ENCODE data around the gene RRAS.

Gene RRAS

GRCh38 chr19:49685845-49686332 is 45.9 kb upstream of the RRAS start:
- TF ChIP-seq CTCF (IDR thresholded peaks at IDR 0.05) = no peak

GRCh38 chr19:49684983-49685553 is 45.1 kb upstream of the RRAS start:
- TF ChIP-seq CTCF (IDR thresholded peaks at IDR 0.05) = no peak

- TF ChIP-seq CTCF (IDR thresholded peaks at IDR 0.05) = peak; percentile 73
Measured at GRCh38 chr19:49684251-49684982, 44.5 kb upstream of the RRAS start.

- TF ChIP-seq CTCF (IDR thresholded peaks at IDR 0.05) = no peak
Measured at GRCh38 chr19:49683814-49684250, 43.9 kb upstream of the RRAS start.

- TF ChIP-seq CTCF (IDR thresholded peaks at IDR 0.05) = no peak
Measured at GRCh38 chr19:49682274-49682673, 42.3 kb upstream of the RRAS start.

- no peak for TF ChIP-seq CTCF (IDR thresholded peaks at IDR 0.05)
Measured at GRCh38 chr19:49681830-49682229, 41.9 kb upstream of the RRAS start.

- peak; percentile 99 for TF ChIP-seq CTCF (IDR thresholded peaks at IDR 0.05)
Measured at GRCh38 chr19:49680421-49681351, 40.7 kb upstream of the RRAS start.
